ENCODE measurements around the gene TUT4.

The TUT4 gene

GRCh38 chr1:52571783-52572182 lies 18.9 kb upstream of the TUT4 start:
- no peak for DNase-seq (ENCODE audit: low spot score)

GRCh38 chr1:52569449-52570210 lies 16.7 kb upstream of the TUT4 start:
- DNase-seq (ENCODE audit: low spot score) = no peak

- DNase-seq (ENCODE audit: low spot score) = peak; percentile 37
These were observed 15.1 kb upstream of the TUT4 start for GRCh38 chr1:52567943-52568342.

GRCh38 chr1:52562766-52563165 lies 9.9 kb upstream of the TUT4 start:
- DNase-seq (ENCODE audit: low spot score) = no peak

DNA sequence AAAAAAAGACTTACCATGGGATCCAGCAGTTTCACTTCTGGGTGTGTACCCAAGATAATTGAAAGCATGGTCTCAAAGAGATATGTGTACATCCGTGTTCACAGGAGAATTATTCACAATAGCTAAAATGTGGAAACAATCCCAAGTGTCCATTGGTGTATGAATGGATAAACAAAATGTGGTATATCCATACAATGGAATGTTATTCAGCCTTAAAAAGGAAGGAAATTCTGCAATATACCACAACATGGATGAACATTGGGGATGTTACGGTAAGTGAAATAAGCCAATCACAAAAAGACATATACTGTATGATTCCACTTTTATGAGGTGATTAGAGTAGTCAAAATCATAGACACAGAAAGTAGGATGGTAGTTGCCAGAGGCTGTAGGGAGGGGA lies 7.0 kb upstream of the TUT4 start:
- no peak for DNase-seq (ENCODE audit: low spot score)

DNA sequence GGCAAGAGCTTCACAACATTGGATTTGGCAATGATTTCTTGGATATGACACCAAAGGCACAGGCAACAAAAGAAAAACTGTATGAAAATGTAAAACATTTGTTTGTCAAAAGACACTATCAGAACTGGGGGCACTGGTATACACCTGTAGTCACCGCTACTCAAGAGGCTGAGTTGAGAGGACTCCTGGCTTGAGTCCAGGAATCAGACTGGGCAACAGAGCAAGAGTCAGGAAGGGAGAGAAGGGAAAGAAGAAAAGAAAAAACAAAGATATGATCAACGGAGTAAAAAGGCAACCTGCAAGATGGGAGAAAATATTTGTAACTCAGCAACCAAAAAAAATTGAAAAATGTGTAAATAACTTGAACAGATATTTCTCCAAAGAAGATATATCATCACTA lies 6.0 kb upstream of the TUT4 start:
- no peak for DNase-seq (ENCODE audit: low spot score)

DNA sequence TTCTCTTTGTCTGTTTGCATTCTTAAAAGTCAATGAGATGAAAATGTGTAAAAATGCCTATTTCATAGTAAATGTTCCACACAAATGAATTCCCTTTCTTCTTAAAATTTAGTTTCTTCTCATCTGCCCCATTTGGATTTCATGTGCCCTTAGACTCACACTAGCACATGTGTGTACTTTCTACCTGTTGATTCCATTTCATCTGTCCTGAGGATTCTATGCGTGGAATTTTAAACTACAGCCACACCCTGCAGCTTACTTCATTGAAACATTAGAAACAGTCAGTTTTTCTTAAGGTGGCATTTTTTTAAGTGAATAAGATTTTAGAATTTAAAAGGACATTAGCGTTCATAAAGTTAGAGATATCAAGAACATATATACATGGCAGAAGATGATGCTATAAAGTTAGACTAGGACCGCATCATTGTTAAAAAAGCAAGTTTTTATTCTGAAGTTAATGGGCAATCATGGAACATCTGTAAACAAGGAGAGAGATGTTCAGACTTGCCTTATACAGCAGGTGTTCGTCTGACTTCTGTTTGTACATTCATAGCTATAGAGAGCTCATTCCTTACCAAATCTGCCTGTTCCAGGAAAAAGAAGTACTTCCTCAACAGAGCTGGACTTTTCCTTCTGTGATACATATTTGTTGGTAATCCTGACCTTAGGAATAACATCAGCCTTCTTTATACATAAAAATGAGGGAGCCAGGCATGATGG lies 3.9 kb upstream of the TUT4 start:
- DNase-seq (ENCODE audit: low spot score) = no peak

- no peak for DNase-seq (ENCODE audit: low spot score)
These were observed 1.9 kb upstream of the TUT4 start for GRCh38 chr1:52554756-52555155.

DNA sequence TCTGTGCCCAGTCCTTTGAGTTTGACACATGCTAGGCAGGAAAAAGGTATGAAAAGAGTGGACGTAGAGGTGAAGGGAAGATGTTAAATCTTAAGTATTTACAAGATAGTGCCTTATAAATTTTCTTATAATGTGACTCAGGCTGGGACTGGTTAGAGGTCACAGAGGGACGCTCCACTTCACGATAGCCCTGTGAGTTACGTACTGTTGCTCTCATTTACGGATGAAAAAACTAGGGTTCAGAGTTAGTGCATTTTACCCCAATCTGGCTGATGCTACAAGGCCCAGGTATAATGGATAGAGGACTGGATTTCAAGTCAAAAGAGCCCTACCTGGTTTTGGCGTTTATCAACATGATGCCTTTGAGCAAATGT lies 1.4 kb upstream of the TUT4 start:
- DNase-seq (ENCODE audit: low spot score) = no peak

- peak; percentile 97 for DNase-seq (ENCODE audit: low spot score)
These were observed 722 bp upstream of the TUT4 start for GRCh38 chr1:52553362-52554266.

DNA sequence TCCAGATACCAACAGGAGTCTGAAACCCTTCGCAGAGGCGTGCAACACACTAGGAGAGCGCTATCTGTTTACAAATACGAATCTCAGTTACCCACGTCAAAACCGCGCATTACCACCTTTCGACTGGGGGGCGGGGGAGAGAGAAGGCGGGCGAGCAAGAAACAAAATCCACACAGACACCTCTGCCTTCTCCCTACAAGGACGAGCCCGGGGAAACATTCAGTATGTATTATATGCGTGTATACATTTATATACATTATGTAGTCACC lies 722 bp downstream of the TUT4 start:
- DNase-seq (ENCODE audit: low spot score) = no peak

GRCh38 chr1:52551507-52552235 lies 1.2 kb downstream of the TUT4 start:
- DNase-seq (ENCODE audit: low spot score) = peak; percentile 34

GRCh38 chr1:52550447-52550846 lies 2.4 kb downstream of the TUT4 start:
- DNase-seq (ENCODE audit: low spot score) = no peak

- no peak for DNase-seq (ENCODE audit: low spot score)
These were observed 3.6 kb downstream of the TUT4 start for GRCh38 chr1:52549267-52549666.

GRCh38 chr1:52546852-52547251 lies 6.0 kb downstream of the TUT4 start:
- no peak for DNase-seq (ENCODE audit: low spot score)

DNA sequence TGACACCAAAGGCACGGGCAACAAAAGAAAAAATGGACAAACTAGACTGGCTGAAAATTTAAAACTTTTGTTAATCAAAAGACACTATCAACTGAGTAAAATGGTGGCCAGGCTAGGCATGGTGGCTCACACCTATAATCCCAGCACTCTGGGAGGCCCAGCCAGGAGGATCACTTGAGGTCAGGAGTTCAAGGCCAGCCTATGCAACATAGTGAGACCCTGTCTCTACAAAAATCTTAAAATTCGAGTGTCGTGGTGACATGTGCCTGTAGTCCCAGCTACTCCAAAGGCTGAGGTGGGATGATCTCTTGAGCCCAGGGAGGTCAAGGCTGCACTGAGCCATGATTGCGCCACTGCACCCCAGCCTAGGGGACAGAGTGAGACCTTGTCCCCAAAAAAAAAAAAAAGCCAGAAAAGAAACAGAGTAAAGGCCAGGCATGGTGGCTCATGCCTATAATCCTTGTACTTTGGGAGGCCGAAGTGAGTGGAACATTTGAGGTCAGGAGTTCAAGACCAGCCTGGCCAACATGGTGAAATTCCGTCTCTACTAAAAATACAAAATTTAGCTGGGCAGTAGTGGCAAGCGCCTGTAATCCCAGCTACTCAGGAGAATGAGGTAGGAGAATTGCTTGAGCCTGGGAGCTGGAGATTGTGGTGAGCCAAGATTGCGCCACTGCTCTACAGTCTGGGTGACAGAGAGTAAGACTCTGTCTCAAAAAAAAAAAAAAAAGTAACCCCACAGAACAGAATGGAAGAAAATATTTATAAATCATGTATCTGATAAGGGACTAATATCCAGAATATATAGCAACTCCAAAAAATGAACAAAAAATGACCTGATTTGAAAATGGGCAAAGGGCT lies 8.0 kb downstream of the TUT4 start:
- DNase-seq (ENCODE audit: low spot score) = no peak

GRCh38 chr1:52542085-52542688 lies 10.7 kb downstream of the TUT4 start:
- no peak for DNase-seq (ENCODE audit: low spot score)

- peak; percentile 48 for DNase-seq (ENCODE audit: low spot score)
These were observed 17.7 kb downstream of the TUT4 start for GRCh38 chr1:52534928-52535764.

GRCh38 chr1:52533713-52534112 lies 19.2 kb downstream of the TUT4 start:
- no peak for DNase-seq (ENCODE audit: low spot score)

DNA sequence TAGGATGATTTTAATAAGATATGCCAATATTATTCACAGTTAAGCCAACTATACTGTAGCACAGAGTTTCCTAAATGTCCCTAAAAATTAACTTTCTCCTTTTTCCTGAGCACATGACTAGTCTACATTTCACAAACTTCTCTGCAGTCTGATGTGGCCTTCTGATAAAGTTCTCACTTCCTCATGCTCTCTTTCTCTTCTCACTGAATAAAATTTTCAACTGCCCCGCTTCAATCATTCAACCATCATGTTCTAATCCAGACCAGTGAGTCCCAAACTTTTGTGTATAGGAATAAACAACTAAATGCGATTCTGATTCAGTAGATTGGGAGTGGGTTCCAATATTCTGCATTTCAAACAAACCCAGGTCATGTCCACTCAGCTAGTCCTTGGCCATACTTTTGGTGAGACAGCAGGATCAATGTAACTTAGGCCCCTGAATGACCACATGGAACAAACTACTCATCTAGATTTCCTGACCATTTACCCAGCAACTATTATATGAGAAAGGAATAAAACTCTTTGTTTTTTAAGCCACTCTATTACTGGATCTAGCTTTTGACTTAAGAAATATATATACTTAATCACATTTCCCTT lies 20.1 kb downstream of the TUT4 start:
- DNase-seq (ENCODE audit: low spot score) = no peak
